ENCODE results near the gene PTGR3.

DNA sequence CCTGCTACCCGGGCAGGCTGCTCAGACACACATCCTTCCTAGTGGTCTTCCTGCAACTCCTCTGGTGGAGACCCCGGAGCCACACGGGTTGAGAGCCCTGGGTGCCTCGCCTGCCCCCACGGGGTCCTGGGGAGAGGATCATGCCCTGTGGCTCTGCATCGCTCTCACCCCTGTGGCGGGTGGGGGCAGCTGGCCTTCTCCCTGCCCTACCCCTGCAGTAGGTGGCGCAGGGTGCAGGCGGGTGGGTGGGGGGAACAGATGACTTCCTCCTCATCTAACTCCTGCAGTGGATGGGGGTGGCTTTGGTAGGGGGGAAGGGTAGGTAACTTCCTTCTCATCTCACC, 40.2 kb upstream of the PTGR3 start:
- TF ChIP-seq EZH2 (IDR thresholded peaks at IDR 0.05; ENCODE audit: low read depth, low read length, severe bottlenecking) (no peak), CREB1 (IDR thresholded peaks at IDR 0.05) (no peak), RXRA (IDR thresholded peaks at IDR 0.05; ENCODE audit: insufficient read depth, low read depth, low read length) (no peak), EP300 (IDR thresholded peaks at IDR 0.05; ENCODE audit: borderline replicate concordance in 1 of 2, low read depth in 2 of 2, low read length in 2 of 2) (no peak), JUN (IDR thresholded peaks at IDR 0.05; ENCODE audit: low read depth, low read length) (no peak)
- TF ChIP-seq, protein P1, sequence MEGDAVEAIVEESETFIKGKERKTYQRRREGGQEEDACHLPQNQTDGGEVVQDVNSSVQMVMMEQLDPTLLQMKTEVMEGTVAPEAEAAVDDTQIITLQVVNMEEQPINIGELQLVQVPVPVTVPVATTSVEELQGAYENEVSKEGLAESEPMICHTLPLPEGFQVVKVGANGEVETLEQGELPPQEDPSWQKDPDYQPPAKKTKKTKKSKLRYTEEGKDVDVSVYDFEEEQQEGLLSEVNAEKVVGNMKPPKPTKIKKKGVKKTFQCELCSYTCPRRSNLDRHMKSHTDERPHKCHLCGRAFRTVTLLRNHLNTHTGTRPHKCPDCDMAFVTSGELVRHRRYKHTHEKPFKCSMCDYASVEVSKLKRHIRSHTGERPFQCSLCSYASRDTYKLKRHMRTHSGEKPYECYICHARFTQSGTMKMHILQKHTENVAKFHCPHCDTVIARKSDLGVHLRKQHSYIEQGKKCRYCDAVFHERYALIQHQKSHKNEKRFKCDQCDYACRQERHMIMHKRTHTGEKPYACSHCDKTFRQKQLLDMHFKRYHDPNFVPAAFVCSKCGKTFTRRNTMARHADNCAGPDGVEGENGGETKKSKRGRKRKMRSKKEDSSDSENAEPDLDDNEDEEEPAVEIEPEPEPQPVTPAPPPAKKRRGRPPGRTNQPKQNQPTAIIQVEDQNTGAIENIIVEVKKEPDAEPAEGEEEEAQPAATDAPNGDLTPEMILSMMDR (IDR thresholded peaks at IDR 0.05; ENCODE audit: control extremely low read depth in 1 of 3, insufficient read depth in 1 of 3, low read depth in 1 of 3, low read length in 3 of 3), result no peak

All from H1 (cell line).